Measurements from ENCODE around the gene URM1.

URM1 gene

GRCh38 chr9:128429513-128430086 lies 58.4 kb downstream of the URM1 start:
- no peaks in the 10 kb centered on the region for H3K27me3 ChIP-seq (replicated peaks in 2 of 5; ENCODE audit: control insufficient read depth in 4 of 5, insufficient read depth in 5 of 5, low read length in 4 of 5)
- peaks cover 0 to 15% (median 3%) of the 10 kb centered on the region in 4 experiments for H3K36me3 ChIP-seq (ENCODE audit: control insufficient read depth in 4 of 4, insufficient read depth in 4 of 4, low read length in 3 of 4)
- H3K27ac ChIP-seq (ENCODE audit: insufficient read depth in 1 of 2, low read depth in 1 of 2, low read length in 2 of 2, poor library complexity in 1 of 2, severe bottlenecking in 2 of 2): no peak overlapping the region
- POLR2A ChIA-PET: no interaction called here
- 93% methylated on average over 5 of the region's 13 CpGs for WGBS (ENCODE audit: insufficient coverage)
- CTCF ChIA-PET: interaction anchor here (0.6 to 1.5 kb wide), 3 partner anchors 9 to 196 kb away, joined by 3 to 6 read pairs (median 4); partner anchors contain the start of gene CERCAM
- H3K4me3 ChIP-seq (ENCODE audit: control insufficient read depth in 1 of 7, extremely low read depth in 1 of 7, insufficient read depth in 4 of 7, low read depth in 2 of 7, low read length in 6 of 7): no peak overlapping the region
- no peaks in the 10 kb centered on the region for H3K4me1 ChIP-seq (ENCODE audit: control extremely low read depth in 1 of 4, control insufficient read depth in 4 of 4, insufficient read depth in 4 of 4, low read length in 3 of 4)
- H3K9me3 ChIP-seq (ENCODE audit: control extremely low read depth in 1 of 5, control insufficient read depth in 4 of 5, insufficient read depth in 2 of 5, low read depth in 1 of 5, low read length in 4 of 5): no peaks in the 10 kb centered on the region
- no peak for DNase-seq

DNA sequence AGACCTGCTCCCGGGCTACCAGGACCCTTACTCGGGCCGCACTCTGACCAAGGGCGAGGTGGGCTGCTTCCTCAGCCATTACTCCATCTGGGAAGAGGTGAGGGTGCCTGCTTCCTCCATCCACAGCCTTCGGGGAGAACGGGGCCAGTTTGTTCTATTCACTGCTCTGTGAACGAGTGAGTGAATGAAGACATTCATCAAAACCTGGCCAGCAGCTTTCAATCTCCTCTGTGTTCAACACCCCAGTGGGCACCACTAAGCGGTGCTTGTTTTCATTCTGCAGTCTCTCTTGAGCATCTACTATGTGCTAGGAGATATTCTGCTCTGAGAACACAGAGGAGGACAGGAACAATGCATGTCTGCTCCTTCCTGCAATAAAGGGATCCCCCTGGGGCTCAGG lies 60.0 kb downstream of the URM1 start:
- ChIA-PET CTCF (no interaction called here), POLR2A (no interaction called here)
- H3K36me3 ChIP-seq (ENCODE audit: control insufficient read depth in 4 of 4, insufficient read depth in 4 of 4, low read length in 3 of 4): peaks cover 0 to 15% (median 3%) of the 10 kb centered on the region in 4 experiments
- no peak overlapping the region for H3K27ac ChIP-seq (ENCODE audit: insufficient read depth in 1 of 2, low read depth in 1 of 2, low read length in 2 of 2, poor library complexity in 1 of 2, severe bottlenecking in 2 of 2)
- H3K27me3 ChIP-seq (replicated peaks in 2 of 5; ENCODE audit: control insufficient read depth in 4 of 5, insufficient read depth in 5 of 5, low read length in 4 of 5): no peaks in the 10 kb centered on the region
- no peak for DNase-seq
- WGBS (ENCODE audit: insufficient coverage): 100% methylated on average over 8 of the region's 8 CpGs
- no peaks in the 10 kb centered on the region for H3K4me1 ChIP-seq (ENCODE audit: control extremely low read depth in 1 of 4, control insufficient read depth in 4 of 4, insufficient read depth in 4 of 4, low read length in 3 of 4)
- no peak overlapping the region for H3K4me3 ChIP-seq (ENCODE audit: control insufficient read depth in 1 of 7, extremely low read depth in 1 of 7, insufficient read depth in 4 of 7, low read depth in 2 of 7, low read length in 6 of 7)
- no peaks in the 10 kb centered on the region for H3K9me3 ChIP-seq (ENCODE audit: control extremely low read depth in 1 of 5, control insufficient read depth in 4 of 5, insufficient read depth in 2 of 5, low read depth in 1 of 5, low read length in 4 of 5)

DNA sequence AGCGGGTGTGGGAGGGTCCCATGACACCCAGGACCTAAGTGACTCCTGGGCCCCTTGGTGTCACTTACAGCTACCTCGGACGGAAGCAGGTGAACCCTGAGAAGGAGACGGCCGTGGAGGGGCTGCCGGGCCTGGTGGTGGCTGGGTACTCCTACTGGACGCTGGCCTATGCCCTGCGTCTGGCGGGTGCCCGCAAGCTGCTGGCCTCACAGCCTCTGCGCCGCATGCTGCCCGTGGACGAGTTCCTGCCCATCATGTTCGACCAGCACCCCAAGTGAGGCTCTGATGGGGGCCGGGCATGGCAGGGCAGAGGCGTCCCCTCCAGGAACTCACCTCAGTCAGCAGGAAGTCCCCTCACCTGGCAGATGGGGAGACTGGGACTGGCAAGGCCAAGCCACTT lies 63.2 kb downstream of the URM1 start:
- WGBS (ENCODE audit: insufficient coverage): 100% methylated on average over 15 of the region's 17 CpGs
- H3K4me3 ChIP-seq (ENCODE audit: control insufficient read depth in 1 of 7, extremely low read depth in 1 of 7, insufficient read depth in 4 of 7, low read depth in 2 of 7, low read length in 6 of 7): no peak overlapping the region
- no peaks in the 10 kb centered on the region for H3K9me3 ChIP-seq (ENCODE audit: control extremely low read depth in 1 of 5, control insufficient read depth in 4 of 5, insufficient read depth in 2 of 5, low read depth in 1 of 5, low read length in 4 of 5)
- DNase-seq: no peak
- no peak overlapping the region for H3K27ac ChIP-seq (ENCODE audit: insufficient read depth in 1 of 2, low read depth in 1 of 2, low read length in 2 of 2, poor library complexity in 1 of 2, severe bottlenecking in 2 of 2)
- ChIA-PET CTCF (no interaction called here), POLR2A (no interaction called here)
- peaks cover 0 to 14% (median 1%) of the 10 kb centered on the region in 4 experiments for H3K36me3 ChIP-seq (ENCODE audit: control insufficient read depth in 4 of 4, insufficient read depth in 4 of 4, low read length in 3 of 4)
- no peaks in the 10 kb centered on the region for H3K27me3 ChIP-seq (replicated peaks in 2 of 5; ENCODE audit: control insufficient read depth in 4 of 5, insufficient read depth in 5 of 5, low read length in 4 of 5)
- H3K4me1 ChIP-seq (ENCODE audit: control extremely low read depth in 1 of 4, control insufficient read depth in 4 of 4, insufficient read depth in 4 of 4, low read length in 3 of 4): peaks cover 0 to 9% (median 8%) of the 10 kb centered on the region in 4 experiments

GRCh38 chr9:128435611-128436010 lies 64.4 kb downstream of the URM1 start:
- H3K36me3 ChIP-seq (ENCODE audit: control insufficient read depth in 4 of 4, insufficient read depth in 4 of 4, low read length in 3 of 4): peaks cover 0 to 14% (median 1%) of the 10 kb centered on the region in 4 experiments
- peaks cover 0 to 9% (median 8%) of the 10 kb centered on the region in 4 experiments for H3K4me1 ChIP-seq (ENCODE audit: control extremely low read depth in 1 of 4, control insufficient read depth in 4 of 4, insufficient read depth in 4 of 4, low read length in 3 of 4)
- no peak for DNase-seq
- H3K27ac ChIP-seq (ENCODE audit: insufficient read depth in 1 of 2, low read depth in 1 of 2, low read length in 2 of 2, poor library complexity in 1 of 2, severe bottlenecking in 2 of 2): no peak overlapping the region
- no peaks in the 10 kb centered on the region for H3K9me3 ChIP-seq (ENCODE audit: control extremely low read depth in 1 of 5, control insufficient read depth in 4 of 5, insufficient read depth in 2 of 5, low read depth in 1 of 5, low read length in 4 of 5)
- H3K4me3 ChIP-seq (ENCODE audit: control insufficient read depth in 1 of 7, extremely low read depth in 1 of 7, insufficient read depth in 4 of 7, low read depth in 2 of 7, low read length in 6 of 7): no peak overlapping the region
- POLR2A ChIA-PET: no interaction called here
- CTCF ChIA-PET: interaction anchor here (1.3 to 1.4 kb wide), 2 partner anchors 12 to 15 kb away, joined by 3 to 5 read pairs; partner anchors contain the start of gene CERCAM
- WGBS (ENCODE audit: insufficient coverage): 98% methylated on average over 13 of the region's 18 CpGs
- no peaks in the 10 kb centered on the region for H3K27me3 ChIP-seq (replicated peaks in 2 of 5; ENCODE audit: control insufficient read depth in 4 of 5, insufficient read depth in 5 of 5, low read length in 4 of 5)

GRCh38 chr9:128438343-128439109 lies 67.4 kb downstream of the URM1 start:
- CTCF ChIA-PET: interaction anchor here (0.6 to 4.9 kb wide), 23 partner anchors 10 to 216 kb away, joined by 3 to 30 read pairs (median 4); partner anchors contain the start of genes CERCAM, GLE1 and URM1
- POLR2A ChIA-PET: interaction anchor here (0.7 to 1.1 kb wide), 3 partner anchors 113 to 1750 kb away, joined by 4 to 6 read pairs (median 5); partner anchors contain the start of gene SPTAN1

GRCh38 chr9:128439273-128439672 lies 68.1 kb downstream of the URM1 start:
- Histone ChIP-seq H3K9me3 (ENCODE audit: control extremely low read depth in 1 of 5, control insufficient read depth in 4 of 5, insufficient read depth in 2 of 5, low read depth in 1 of 5, low read length in 4 of 5) (no peaks in the 10 kb centered on the region), H3K27ac (ENCODE audit: insufficient read depth in 1 of 2, low read depth in 1 of 2, low read length in 2 of 2, poor library complexity in 1 of 2, severe bottlenecking in 2 of 2) (no peak overlapping the region), H3K36me3 (ENCODE audit: control insufficient read depth in 4 of 4, insufficient read depth in 4 of 4, low read length in 3 of 4) (peaks cover 0 to 6% (median 0%) of the 10 kb centered on the region in 4 experiments), H3K4me1 (ENCODE audit: control extremely low read depth in 1 of 4, control insufficient read depth in 4 of 4, insufficient read depth in 4 of 4, low read length in 3 of 4) (peaks cover 0 to 9% (median 8%) of the 10 kb centered on the region in 4 experiments), H3K4me3 (ENCODE audit: control insufficient read depth in 1 of 7, extremely low read depth in 1 of 7, insufficient read depth in 4 of 7, low read depth in 2 of 7, low read length in 6 of 7) (no peak overlapping the region), H3K27me3 (replicated peaks in 2 of 5; ENCODE audit: control insufficient read depth in 4 of 5, insufficient read depth in 5 of 5, low read length in 4 of 5) (no peaks in the 10 kb centered on the region)
- WGBS (ENCODE audit: insufficient coverage): 97% methylated on average over 5 of the region's 7 CpGs
- ChIA-PET CTCF (interaction anchor here (0.6 to 4.9 kb wide), 20 partner anchors 9 to 217 kb away, joined by 3 to 30 read pairs (median 4); partner anchors contain the start of genes CERCAM, GLE1 and URM1), POLR2A (interaction anchor here (0.7 to 1.1 kb wide), 2 partner anchors 113 to 118 kb away, joined by 5 to 6 read pairs; partner anchors contain the start of gene SPTAN1)
- DNase-seq: no peak

More at GRCh38 chr9:128438343-128439109, 67.4 kb downstream of the URM1 start:
- no peak overlapping the region for H3K27ac ChIP-seq (ENCODE audit: insufficient read depth in 1 of 2, low read depth in 1 of 2, low read length in 2 of 2, poor library complexity in 1 of 2, severe bottlenecking in 2 of 2)
- peak; percentile 77 to 88 (median 82) for DNase-seq
- peak overlapping the region in 1 of 7 experiments; percentile 32 for H3K4me3 ChIP-seq (ENCODE audit: control insufficient read depth in 1 of 7, extremely low read depth in 1 of 7, insufficient read depth in 4 of 7, low read depth in 2 of 7, low read length in 6 of 7)
- WGBS (ENCODE audit: insufficient coverage): 34% methylated on average over 8 of the region's 12 CpGs
- H3K9me3 ChIP-seq (ENCODE audit: control extremely low read depth in 1 of 5, control insufficient read depth in 4 of 5, insufficient read depth in 2 of 5, low read depth in 1 of 5, low read length in 4 of 5): no peaks in the 10 kb centered on the region
- peaks cover 0 to 6% (median 0%) of the 10 kb centered on the region in 4 experiments for H3K36me3 ChIP-seq (ENCODE audit: control insufficient read depth in 4 of 4, insufficient read depth in 4 of 4, low read length in 3 of 4)
- H3K27me3 ChIP-seq (replicated peaks in 2 of 5; ENCODE audit: control insufficient read depth in 4 of 5, insufficient read depth in 5 of 5, low read length in 4 of 5): no peaks in the 10 kb centered on the region
- H3K4me1 ChIP-seq (ENCODE audit: control extremely low read depth in 1 of 4, control insufficient read depth in 4 of 4, insufficient read depth in 4 of 4, low read length in 3 of 4): peaks cover 0 to 9% (median 8%) of the 10 kb centered on the region in 4 experiments
